Parathyroid adenoma (tissue), 2 donors: Measurements from ENCODE around the gene MPG.

Experiments
- H2AFZ ChIP-seq: fragments of 300-600 bp; sonication (generic); one replicate; pipeline ENCODE4 v1.7.0; 2017; ENCODE audit warnings: antibody characterized with exemption, mild to moderate bottlenecking
- H3K27ac ChIP-seq: fragments of 300-600 bp; sonication (generic); one replicate; pipeline ENCODE4 v1.7.0; 2017
- H3K27me3 ChIP-seq: fragments of 300-600 bp; sonication (generic); one replicate; pipeline ENCODE4 v1.7.0; 2017; ENCODE audit warnings: low read length; ENCODE audit not compliant: control insufficient read depth, insufficient read depth
- H3K36me3 ChIP-seq: fragments of 300-600 bp; sonication (generic); one replicate; pipeline ENCODE4 v1.7.0; 2017; ENCODE audit warnings: low read length; ENCODE audit not compliant: control insufficient read depth, insufficient read depth
- H3K4me1 ChIP-seq: fragments of 300-600 bp; sonication (generic); one replicate; pipeline ENCODE4 v1.7.0; 2017; ENCODE audit warnings: control low read depth
- H3K4me2 ChIP-seq: fragments of 300-600 bp; sonication (generic); one replicate; pipeline ENCODE4 v1.7.0; 2017; ENCODE audit warnings: low read length
- H3K4me3 ChIP-seq: fragments of 300-600 bp; sonication (generic); one replicate; pipeline ENCODE4 v1.7.0; 2017; ENCODE audit warnings: low read depth, low read length
- H3K79me2 ChIP-seq: fragments of 300-600 bp; sonication (generic); one replicate; pipeline ENCODE4 v1.7.0; 2017; ENCODE audit warnings: control low read depth
- H3K9ac ChIP-seq: fragments of 300-600 bp; sonication (generic); one replicate; pipeline ENCODE4 v1.7.0; 2017; ENCODE audit warnings: mild to moderate bottlenecking
- H3K9me3 ChIP-seq: fragments of 300-600 bp; sonication (generic); one replicate; pipeline ENCODE4 v1.7.0; 2017; ENCODE audit warnings: low read length; ENCODE audit not compliant: control insufficient read depth
- TF ChIP-seq, protein P1 (sequence below): fragments of 300-600 bp; sonication (generic); IDR thresholded peaks from one replicate; pipeline ENCODE4 v1.7.0; 2017; ENCODE audit warnings: antibody characterized with exemption, mild to moderate bottlenecking
- donor health status: primary hyperparathyroidism.

The MPG gene

DNA sequence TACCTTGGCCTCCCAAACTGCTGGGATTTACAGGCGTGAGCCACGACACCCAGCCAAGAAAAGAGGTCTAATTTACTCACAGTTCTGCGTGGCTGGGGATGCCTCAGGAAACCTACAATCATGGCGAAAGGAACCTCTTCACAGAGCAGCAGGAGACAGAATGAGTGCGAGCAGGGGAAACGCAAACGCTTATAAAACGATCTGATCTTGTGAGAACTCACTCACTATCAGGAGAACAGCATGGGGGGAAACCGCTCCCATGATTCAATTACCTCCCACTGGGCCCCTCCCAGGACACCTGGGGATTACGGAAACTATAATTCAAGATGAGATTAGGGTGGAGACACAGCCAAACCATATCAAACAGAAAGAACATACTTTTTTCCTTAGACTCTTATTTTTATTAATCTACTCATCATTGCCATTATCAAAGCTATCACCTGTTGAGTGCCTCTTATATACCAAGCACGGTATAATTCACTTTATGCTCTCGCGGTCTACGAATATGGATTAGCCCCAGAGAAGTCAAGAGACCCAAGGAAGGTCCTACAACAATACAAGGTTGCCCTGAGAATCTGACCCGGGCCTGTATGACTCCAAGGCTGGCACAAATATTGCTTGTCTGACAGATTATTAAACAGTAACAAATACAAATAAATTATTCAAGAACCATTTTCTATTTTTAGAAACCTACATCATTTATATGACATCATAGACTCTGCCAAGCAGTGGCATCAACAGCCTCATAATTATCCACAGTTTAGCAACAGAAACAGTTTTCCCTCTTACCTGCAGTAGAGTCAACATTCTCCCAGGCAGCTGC lies 27.0 kb upstream of the MPG start:
- H3K4me2 ChIP-seq: no peak overlapping the region
- H3K36me3 ChIP-seq: no peaks in the 10 kb centered on the region
- H3K27ac ChIP-seq: no peak overlapping the region
- H3K9ac ChIP-seq: no peak overlapping the region
- TF ChIP-seq, protein P1, sequence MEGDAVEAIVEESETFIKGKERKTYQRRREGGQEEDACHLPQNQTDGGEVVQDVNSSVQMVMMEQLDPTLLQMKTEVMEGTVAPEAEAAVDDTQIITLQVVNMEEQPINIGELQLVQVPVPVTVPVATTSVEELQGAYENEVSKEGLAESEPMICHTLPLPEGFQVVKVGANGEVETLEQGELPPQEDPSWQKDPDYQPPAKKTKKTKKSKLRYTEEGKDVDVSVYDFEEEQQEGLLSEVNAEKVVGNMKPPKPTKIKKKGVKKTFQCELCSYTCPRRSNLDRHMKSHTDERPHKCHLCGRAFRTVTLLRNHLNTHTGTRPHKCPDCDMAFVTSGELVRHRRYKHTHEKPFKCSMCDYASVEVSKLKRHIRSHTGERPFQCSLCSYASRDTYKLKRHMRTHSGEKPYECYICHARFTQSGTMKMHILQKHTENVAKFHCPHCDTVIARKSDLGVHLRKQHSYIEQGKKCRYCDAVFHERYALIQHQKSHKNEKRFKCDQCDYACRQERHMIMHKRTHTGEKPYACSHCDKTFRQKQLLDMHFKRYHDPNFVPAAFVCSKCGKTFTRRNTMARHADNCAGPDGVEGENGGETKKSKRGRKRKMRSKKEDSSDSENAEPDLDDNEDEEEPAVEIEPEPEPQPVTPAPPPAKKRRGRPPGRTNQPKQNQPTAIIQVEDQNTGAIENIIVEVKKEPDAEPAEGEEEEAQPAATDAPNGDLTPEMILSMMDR: no peak
- no peaks in the 10 kb centered on the region for H3K79me2 ChIP-seq
- H3K9me3 ChIP-seq: no peaks in the 10 kb centered on the region
- no peak overlapping the region for H3K4me3 ChIP-seq
- no peaks in the 10 kb centered on the region for H3K27me3 ChIP-seq
- H3K4me1 ChIP-seq: no peaks in the 10 kb centered on the region
- no peak overlapping the region for H2AFZ ChIP-seq

- no peaks in the 10 kb centered on the region for H3K79me2 ChIP-seq
- H2AFZ ChIP-seq: peak within 1 kb of the TSS; percentile 98
- TF ChIP-seq, protein P1: no peak
- no peaks in the 10 kb centered on the region for H3K36me3 ChIP-seq
- peak within 1 kb of the TSS; percentile 100 for H3K4me2 ChIP-seq
- no peaks in the 10 kb centered on the region for H3K27me3 ChIP-seq
- peak within 1 kb of the TSS; percentile 46 for H3K27ac ChIP-seq
- peak within 1 kb of the TSS; percentile 93 for H3K4me3 ChIP-seq
- H3K4me1 ChIP-seq: no peaks in the 10 kb centered on the region
- H3K9ac ChIP-seq: peak within 1 kb of the TSS; percentile 81
- H3K9me3 ChIP-seq: no peaks in the 10 kb centered on the region
These were observed 24.4 kb upstream of the MPG start, which contains the start of the genes POLR3K and SNRNP25 for GRCh38 chr16:53346-54236. Gene POLR3K (minus strand): TSS chr16:53608. CDS start chr16:53586, 22 bp downstream. Gene SNRNP25 (plus strand): TSS chr16:53828. CDS start chr16:54017, 189 bp downstream.

GRCh38 chr16:54237-54581 lies 23.8 kb upstream of the MPG start:
- Histone ChIP-seq H3K4me1 (no peaks in the 10 kb centered on the region), H3K4me3 (peak overlapping the region; percentile 93), H3K27me3 (no peaks in the 10 kb centered on the region), H3K27ac (peak overlapping the region; percentile 46), H3K9ac (peak overlapping the region; percentile 81), H3K36me3 (no peaks in the 10 kb centered on the region), H3K9me3 (no peaks in the 10 kb centered on the region), H3K4me2 (peak overlapping the region; percentile 100), H3K79me2 (no peaks in the 10 kb centered on the region), H2AFZ (peak overlapping the region; percentile 98)
- TF ChIP-seq, protein P1: no peak

DNA sequence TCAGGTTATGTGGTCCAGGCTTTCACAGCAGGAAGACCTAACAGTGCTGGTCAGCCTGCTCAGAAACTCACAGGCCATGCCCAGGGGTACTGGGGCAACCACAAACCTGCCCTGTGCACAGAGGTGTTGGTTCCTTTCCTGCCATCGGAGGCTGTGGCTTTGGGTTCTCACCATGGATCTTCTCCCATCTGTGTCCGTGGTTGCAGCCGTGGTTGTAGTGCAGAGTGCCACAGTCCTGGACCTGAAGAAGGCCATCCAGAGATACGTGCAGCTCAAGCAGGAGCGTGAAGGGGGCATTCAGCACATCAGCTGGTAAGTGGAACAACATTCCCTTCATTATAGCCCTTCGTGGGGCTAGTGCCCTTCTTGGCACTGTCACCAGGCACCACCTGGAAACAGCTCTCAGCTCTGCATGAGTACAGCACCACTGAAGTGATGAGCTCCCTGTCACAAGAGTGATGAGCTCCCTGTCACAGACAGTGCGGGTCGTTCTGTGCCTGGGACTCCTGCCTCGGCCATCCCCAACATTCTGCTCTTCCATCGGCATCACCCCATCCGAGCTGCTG lies 22.4 kb upstream of the MPG start:
- H3K27me3 ChIP-seq: no peaks in the 10 kb centered on the region
- TF ChIP-seq, protein P1: no peak
- no peak overlapping the region for H3K4me3 ChIP-seq
- no peak overlapping the region for H3K27ac ChIP-seq
- H3K36me3 ChIP-seq: no peaks in the 10 kb centered on the region
- H3K9me3 ChIP-seq: no peaks in the 10 kb centered on the region
- no peaks in the 10 kb centered on the region for H3K4me1 ChIP-seq
- no peak overlapping the region for H2AFZ ChIP-seq
- H3K79me2 ChIP-seq: no peaks in the 10 kb centered on the region
- H3K9ac ChIP-seq: no peak overlapping the region
- H3K4me2 ChIP-seq: no peak overlapping the region
